Mucosa of descending colon (tissue), 3 donors: ENCODE data around the gene PFN3. TPM values are rescaled to one million over a fixed set of nuclear protein-coding genes. Genes with fewer than 3 reads are reported as not detected.

Experiments
- ATAC-seq: fragments of 200-7000 bp; cut with Tn5 transposase; one replicate; pipeline ENCODE4 v1.9.1; 2020; ENCODE audit warnings: mild to moderate bottlenecking, moderate library complexity
- DNase-seq, 3 donors: peaks; one replicate each; pipeline ENCODE4 v3.0.0-alpha.2; 2020
- H3K36me3 ChIP-seq: fragments of 200-600 bp; one replicate; pipeline ENCODE4 v1.8.0; 2021; ENCODE audit warnings: low read depth, mild to moderate bottlenecking
- H3K4me1 ChIP-seq: fragments of 200-600 bp; one replicate; pipeline ENCODE4 v1.8.0; 2021; ENCODE audit warnings: low read depth, mild to moderate bottlenecking
- H3K4me3 ChIP-seq: fragments of 200-600 bp; one replicate; pipeline ENCODE4 v1.8.0; 2021; ENCODE audit warnings: mild to moderate bottlenecking
- H3K9me3 ChIP-seq: fragments of 200-600 bp; one replicate; pipeline ENCODE4 v1.8.0; 2021; ENCODE audit warnings: mild to moderate bottlenecking
- intact Hi-C, 2 donors: fragments of 100-400 bp; cut with DNase I in 1 of 2; cut with micrococcal nuclease in 1 of 2; formaldehyde crosslinking; loops; one replicate each; pipeline versions ENCODE4 v1.11.0 to v1.11.1; 2022; cut with DNase I, micrococcal nuclease
- total RNA-seq, 3 donors: library from RNA; stranded (reverse); fragmentation: NEBNext Ultra II Directional in 2 of 3; extraction: Animal tissue kit (Norgen Biotek cat#: 25700) in 2 of 3; gene quantifications; one replicate each; pipeline versions ENCODE4 v1.2.1 to v1.2.4, GENCODE V29; 2021 to 2023
- TF ChIP-seq, protein P1 (sequence below): fragments of 200-600 bp; IDR thresholded peaks from one replicate; pipeline ENCODE4 v1.8.0; 2022; ENCODE audit warnings: antibody characterized with exemption, mild to moderate bottlenecking
- donor health status: DM: no; HTN: no; CAD: no; lungs with moderate emphysema.
- donor health status: DM: no; HTN: no; CAD: no.
- donor health status: DM: no; HTN: yes; CAD: no.

PFN3 gene
- total RNA-seq, 3 donors from 2014 or later: not detected

DNA sequence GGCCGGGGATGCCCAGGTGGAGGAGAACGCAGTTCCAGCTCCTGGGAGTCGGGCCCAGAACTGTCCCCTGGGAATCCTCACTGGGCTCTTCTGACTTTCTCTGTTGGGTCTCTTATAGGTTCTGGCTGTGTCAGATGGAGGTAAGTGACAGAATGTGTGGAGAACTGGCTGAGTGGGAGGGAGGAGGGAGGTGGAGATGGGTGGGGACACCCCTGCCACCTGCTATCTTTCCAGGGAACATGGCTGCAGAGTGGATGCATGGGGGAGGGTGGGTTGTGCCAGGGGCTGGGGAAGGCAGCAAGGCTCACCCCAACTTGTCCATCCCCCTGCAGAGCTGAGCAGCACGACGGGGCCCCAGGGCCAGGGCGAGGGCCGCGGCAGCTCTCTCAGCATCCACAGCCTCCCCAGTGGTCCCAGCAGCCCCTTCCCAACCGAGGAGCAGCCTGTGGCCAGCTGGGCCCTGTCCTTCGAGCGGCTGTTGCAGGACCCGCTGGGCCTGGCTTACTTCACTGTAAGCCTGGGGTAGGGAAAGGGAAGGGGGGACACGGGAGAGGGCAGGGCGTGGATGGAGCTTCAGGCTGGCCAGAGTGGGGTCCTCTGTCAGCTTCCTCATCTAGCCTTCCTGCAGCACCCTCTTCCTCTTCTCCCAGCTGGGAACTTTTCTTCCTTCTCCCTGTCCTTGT is 34.5 kb downstream of the PFN3 start:
- Histone ChIP-seq H3K4me3 (no peak overlapping the region), H3K4me1 (peaks cover 34% of the 10 kb centered on the region), H3K36me3 (no peaks in the 10 kb centered on the region), H3K9me3 (no peaks in the 10 kb centered on the region)
- ATAC-seq (no peak), DNase-seq (peak in 1 of 3 donors; percentile 58)
- TF ChIP-seq, protein P1, sequence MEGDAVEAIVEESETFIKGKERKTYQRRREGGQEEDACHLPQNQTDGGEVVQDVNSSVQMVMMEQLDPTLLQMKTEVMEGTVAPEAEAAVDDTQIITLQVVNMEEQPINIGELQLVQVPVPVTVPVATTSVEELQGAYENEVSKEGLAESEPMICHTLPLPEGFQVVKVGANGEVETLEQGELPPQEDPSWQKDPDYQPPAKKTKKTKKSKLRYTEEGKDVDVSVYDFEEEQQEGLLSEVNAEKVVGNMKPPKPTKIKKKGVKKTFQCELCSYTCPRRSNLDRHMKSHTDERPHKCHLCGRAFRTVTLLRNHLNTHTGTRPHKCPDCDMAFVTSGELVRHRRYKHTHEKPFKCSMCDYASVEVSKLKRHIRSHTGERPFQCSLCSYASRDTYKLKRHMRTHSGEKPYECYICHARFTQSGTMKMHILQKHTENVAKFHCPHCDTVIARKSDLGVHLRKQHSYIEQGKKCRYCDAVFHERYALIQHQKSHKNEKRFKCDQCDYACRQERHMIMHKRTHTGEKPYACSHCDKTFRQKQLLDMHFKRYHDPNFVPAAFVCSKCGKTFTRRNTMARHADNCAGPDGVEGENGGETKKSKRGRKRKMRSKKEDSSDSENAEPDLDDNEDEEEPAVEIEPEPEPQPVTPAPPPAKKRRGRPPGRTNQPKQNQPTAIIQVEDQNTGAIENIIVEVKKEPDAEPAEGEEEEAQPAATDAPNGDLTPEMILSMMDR: no peak
- intact Hi-C loops: loop anchor here in 1 of 2 donors (10.0 kb wide), 1 partner anchor 51 kb away; the partner anchor contains the start of gene MXD3

DNA sequence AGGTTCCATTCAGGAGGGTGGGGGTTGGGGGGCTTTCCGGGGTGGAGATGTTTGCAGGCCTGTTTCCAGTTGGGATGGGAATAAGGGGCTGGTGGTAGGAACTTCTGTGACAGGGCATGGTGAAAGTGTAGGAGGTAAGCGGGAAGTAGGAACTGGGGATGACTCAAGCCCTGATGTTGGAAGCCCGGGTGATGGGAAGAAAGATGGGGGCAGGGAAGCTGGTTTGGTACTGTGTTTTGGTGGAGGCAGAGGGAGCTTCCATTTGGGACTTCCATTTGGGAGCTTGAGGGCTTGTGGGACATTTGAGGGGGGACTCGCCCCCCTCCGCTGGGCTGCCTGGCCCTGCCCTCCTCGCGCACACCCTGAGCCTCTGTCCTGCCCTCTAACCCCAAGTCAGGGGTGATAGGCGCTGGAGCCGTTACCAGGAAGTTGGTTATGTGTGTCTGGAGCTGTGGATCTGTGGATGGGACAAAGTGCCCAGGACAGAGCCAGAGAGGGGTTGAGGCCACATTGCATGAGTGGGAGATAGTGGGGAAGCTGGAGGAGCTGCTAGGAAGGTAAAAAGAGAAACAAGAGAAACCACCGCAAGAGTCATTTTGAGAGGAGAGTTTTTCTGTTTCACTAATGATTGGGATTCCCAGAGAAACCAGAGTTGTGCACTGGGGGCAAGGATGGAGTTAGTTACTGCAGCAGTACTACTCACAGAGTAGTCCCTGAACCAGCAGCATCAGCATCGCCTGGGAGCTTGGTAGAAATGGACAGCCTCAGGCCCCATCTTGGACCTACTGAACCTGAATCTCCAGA is 36.1 kb downstream of the PFN3 start:
- intact Hi-C loops: loop anchor here in 1 of 2 donors (10.0 kb wide), 1 partner anchor 50 kb away; the partner anchor contains the start of gene MXD3
- Histone ChIP-seq H3K9me3 (no peaks in the 10 kb centered on the region), H3K4me1 (peaks cover 29% of the 10 kb centered on the region), H3K4me3 (no peak overlapping the region), H3K36me3 (no peaks in the 10 kb centered on the region)
- peak in 2 of 3 donors; percentile 23 to 41 for DNase-seq
- ATAC-seq: no peak
- TF ChIP-seq, protein P1: no peak

DNA sequence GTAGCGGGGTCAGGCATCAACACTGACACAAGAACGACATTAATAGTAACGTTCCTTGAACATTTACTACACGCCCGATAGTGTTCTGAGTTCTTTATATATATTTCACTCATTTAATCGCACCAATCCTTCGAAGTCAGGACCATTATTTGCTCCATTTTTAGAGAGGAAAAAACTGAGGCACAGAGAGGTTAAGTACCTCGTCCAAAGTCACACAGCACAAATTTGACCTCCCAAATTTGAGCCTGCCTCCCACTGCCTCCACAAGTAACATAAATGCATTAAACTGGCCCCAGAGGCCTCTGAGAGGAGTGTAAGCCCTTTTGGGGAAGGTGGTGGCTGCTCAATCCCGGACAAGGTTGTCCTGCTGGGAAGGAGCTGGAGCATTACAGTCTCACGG is 36.9 kb downstream of the PFN3 start:
- TF ChIP-seq, protein P1: no peak
- ATAC-seq (no peak), DNase-seq (peak in 1 of 3 donors; percentile 11)
- Histone ChIP-seq H3K4me1 (peaks cover 33% of the 10 kb centered on the region), H3K4me3 (no peak overlapping the region), H3K36me3 (no peaks in the 10 kb centered on the region), H3K9me3 (no peaks in the 10 kb centered on the region)
- intact Hi-C loops: loop anchor here in 1 of 2 donors (10.0 kb wide), 1 partner anchor 49 kb away; the partner anchor contains the start of gene MXD3

DNA sequence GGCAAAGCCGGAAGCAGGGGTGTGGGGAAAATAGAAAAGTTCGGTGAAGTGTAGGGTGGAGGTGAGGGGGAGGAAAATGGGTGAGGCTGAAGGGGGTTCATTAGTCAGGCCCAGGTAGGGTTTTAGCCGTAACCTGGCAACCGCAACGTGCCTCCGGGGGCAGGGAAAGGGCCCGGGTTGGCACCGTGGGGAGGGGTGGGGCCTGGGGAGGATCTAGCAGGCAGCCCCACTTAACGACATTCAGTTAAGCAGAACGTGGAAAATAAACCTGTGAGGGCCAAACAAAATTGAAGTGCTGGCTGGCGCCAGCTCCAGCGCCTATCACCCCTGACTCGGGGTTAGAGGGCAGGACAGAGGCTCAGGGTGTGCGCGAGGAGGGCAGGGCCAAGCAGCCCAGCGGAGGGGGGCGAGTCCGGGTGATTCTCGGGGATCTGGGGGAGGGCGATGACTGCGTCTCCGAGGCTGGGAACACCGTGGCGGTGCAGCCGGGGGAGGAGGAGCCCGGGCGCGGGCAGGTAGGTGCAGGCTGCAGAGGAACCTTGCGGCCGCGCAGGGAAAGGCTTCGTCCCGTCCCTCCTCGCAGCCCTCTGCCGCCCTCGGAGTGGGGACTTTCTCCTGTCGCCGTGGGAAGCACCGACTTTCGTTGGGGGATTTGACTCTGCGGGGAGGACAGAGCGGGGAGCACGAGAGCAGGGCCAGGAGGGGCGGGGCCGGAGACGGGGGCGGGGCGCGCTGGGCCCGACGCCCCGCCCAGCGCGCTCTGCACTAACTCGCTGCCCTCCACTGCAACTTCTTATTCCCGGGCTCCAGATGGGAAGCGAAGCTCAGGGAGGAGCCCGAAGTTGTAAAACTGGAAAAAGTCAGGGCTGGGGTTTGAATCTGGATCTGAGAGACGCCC is 37.6 kb downstream of the PFN3 start:
- TF ChIP-seq, protein P1: no peak
- peak; percentile 85 to 87 (median 86) for DNase-seq
- Histone ChIP-seq H3K36me3 (no peaks in the 10 kb centered on the region), H3K4me3 (peak overlapping the region; percentile 3), H3K9me3 (no peaks in the 10 kb centered on the region), H3K4me1 (peaks cover 40% of the 10 kb centered on the region)
- peak; percentile 80 for ATAC-seq
- intact Hi-C loops: loop anchor here in 1 of 2 donors (10.0 kb wide), 1 partner anchor 48 kb away; the partner anchor contains the start of gene MXD3

DNA sequence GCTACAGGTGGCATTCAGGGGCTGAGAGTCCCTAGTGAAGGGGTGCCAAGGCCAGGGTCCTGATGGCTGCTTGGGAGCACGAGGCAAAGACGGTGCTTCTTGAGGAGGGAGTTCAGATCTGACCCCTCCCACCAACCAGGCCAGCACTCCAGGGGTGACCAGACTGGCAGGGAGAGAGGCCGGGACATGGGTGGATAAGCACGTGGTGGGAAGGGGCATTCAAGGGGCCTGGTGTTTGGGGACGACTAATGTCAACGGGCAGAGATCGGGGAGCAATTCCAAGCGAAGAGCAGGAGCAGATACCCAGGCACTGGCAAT is 38.2 kb downstream of the PFN3 start:
- H3K4me1 ChIP-seq: peaks cover 40% of the 10 kb centered on the region
- TF ChIP-seq, protein P1: no peak
- intact Hi-C loops: loop anchor here in 1 of 2 donors (10.0 kb wide), 1 partner anchor 47 kb away; the partner anchor contains the start of gene MXD3
- DNase-seq: peak in 1 of 3 donors; percentile 55
- no peaks in the 10 kb centered on the region for H3K36me3 ChIP-seq
- no peak for ATAC-seq
- no peaks in the 10 kb centered on the region for H3K9me3 ChIP-seq
- no peak overlapping the region for H3K4me3 ChIP-seq
